Adrenal gland (tissue), 5 donors: ENCODE data around the gene BATF3.

ENCODE experiments used
- POLR2A ChIP-seq, 2 donors: fragments of 450-650 bp; IDR thresholded peaks; one replicate each; pipeline ENCODE4 v1.6.1; 2017; ENCODE audit warnings: antibody characterized with exemption in 2 of 2, mild to moderate bottlenecking in 2 of 2, moderate library complexity in 1 of 2
- TF ChIP-seq, protein P1 (sequence below), 6 experiments: fragments of 450-650 bp in 4 of 6; fragments of 200-600 bp in 2 of 6; sonication (generic) in 1 of 6; IDR thresholded peaks; 1 replicate in 5 of 6; 2 replicates in 1 of 6; pipeline versions ENCODE4 v1.5.1 to v1.8.0; 2016 to 2021; ENCODE audit warnings: antibody characterized with exemption in 6 of 6, mild to moderate bottlenecking in 2 of 6, moderate library complexity in 1 of 6
- donor health status: DM: no; HTN: no; CAD: no.

DNA sequence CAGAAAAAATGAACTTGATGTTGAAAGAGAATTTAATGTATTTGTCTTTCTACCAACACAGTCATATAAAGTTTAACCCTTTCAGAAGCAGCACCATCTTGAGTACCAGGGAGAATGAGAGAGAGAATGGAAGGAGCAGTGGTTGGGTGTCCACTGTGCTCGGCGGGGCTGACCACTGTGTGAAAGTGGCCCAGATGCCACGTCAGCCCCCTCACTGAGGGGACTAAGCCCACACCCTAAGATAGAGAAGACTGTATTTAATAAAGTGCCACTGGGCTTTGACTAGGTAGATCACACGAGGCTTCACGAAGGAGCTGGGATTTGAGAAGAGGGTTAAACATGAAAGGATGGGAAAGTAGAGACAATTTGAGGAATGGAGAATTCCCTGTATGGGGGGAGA is 31.2 kb downstream of the BATF3 start:
- TF ChIP-seq, protein P1, sequence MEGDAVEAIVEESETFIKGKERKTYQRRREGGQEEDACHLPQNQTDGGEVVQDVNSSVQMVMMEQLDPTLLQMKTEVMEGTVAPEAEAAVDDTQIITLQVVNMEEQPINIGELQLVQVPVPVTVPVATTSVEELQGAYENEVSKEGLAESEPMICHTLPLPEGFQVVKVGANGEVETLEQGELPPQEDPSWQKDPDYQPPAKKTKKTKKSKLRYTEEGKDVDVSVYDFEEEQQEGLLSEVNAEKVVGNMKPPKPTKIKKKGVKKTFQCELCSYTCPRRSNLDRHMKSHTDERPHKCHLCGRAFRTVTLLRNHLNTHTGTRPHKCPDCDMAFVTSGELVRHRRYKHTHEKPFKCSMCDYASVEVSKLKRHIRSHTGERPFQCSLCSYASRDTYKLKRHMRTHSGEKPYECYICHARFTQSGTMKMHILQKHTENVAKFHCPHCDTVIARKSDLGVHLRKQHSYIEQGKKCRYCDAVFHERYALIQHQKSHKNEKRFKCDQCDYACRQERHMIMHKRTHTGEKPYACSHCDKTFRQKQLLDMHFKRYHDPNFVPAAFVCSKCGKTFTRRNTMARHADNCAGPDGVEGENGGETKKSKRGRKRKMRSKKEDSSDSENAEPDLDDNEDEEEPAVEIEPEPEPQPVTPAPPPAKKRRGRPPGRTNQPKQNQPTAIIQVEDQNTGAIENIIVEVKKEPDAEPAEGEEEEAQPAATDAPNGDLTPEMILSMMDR (IDR thresholded peaks at IDR 0.05): no peak
- TF ChIP-seq POLR2A (IDR thresholded peaks at IDR 0.05): no peak
